Pancreas (tissue), 10 donors: ENCODE results near the gene CEBPB. TPM values are rescaled to one million over a fixed set of nuclear protein-coding genes. Genes with fewer than 3 reads are reported as not detected.

Experiments
- ATAC-seq, 4 donors: fragments of 200-7000 bp; cut with Tn5 transposase; one replicate each; pipeline versions ENCODE4 v1.8.0 to v1.9.1; 2020; ENCODE audit warnings: mild to moderate bottlenecking in 4 of 4, moderate library complexity in 4 of 4
- DNase-seq, 6 donors: peaks; one replicate each; pipeline ENCODE4 v3.0.0-alpha.2; 2020
- FAIRE-seq: peaks from 2 replicates; lab custom pipeline; 2012; peaks lifted over from hg19 to GRCh38; lab: Jason Lieb, UNC
- H3K27ac ChIP-seq, 4 donors: fragments of 200-600 bp; sonication (generic); 1 replicate in 3 of 4; 2 replicates in 1 of 4; pipeline versions ENCODE4 v1.5.0 to v1.8.0; 2020
- H3K27me3 ChIP-seq, 4 donors: fragments of 200-600 bp; one replicate each; pipeline ENCODE4 v1.8.0; 2021
- H3K36me3 ChIP-seq, 3 donors: fragments of 200-600 bp; sonication (generic) in 1 of 3; one replicate each; pipeline versions ENCODE4 v1.5.0 to v1.8.0; 2020 to 2021
- H3K4me1 ChIP-seq, 3 donors: fragments of 200-600 bp; one replicate each; pipeline ENCODE4 v1.8.0; 2021
- H3K4me3 ChIP-seq, 4 donors: fragments of 200-600 bp; sonication (generic) in 2 of 4; one replicate each; pipeline versions ENCODE4 v1.5.0 to v1.8.0; 2020 to 2021
- H3K9me3 ChIP-seq, 4 donors: fragments of 200-600 bp; one replicate each; pipeline ENCODE4 v1.8.0; 2021
- CTCF ChIP-seq, 4 donors: fragments of 200-600 bp; sonication (generic) in 3 of 4; IDR thresholded peaks; one replicate each; pipeline versions ENCODE4 v1.5.0 to v1.8.0; 2021; ENCODE audit warnings: antibody characterized with exemption in 4 of 4
- WGBS, 2 donors: extraction: QIAGEN DNeasy Blood & Tissue Kit; methylation state at CpG; one replicate each; pipeline ENCODE4 v1.1.7; 2013; 5-methylcytosine and 5-hydroxymethylcytosine counted together
- intact Hi-C, 3 donors: fragments of 100-400 bp; cut with DNase I; formaldehyde crosslinking; loops; one replicate each; pipeline versions ENCODE4 v1.11.1 to v1.14.2; 2022
- polyA plus RNA-seq, 2 donors: library from polyadenylated mRNA; stranded (reverse); fragments of 200-250 nt; gene quantifications; one replicate each; pipeline ENCODE4 v1.2.3, GENCODE V29; 2013
- total RNA-seq, 6 donors: library from RNA; stranded (reverse); fragmentation: NEBNext Ultra II Directional in 4 of 6; extraction: Animal tissue kit (Norgen Biotek cat#: 25700) in 4 of 6; gene quantifications; one replicate each; pipeline versions ENCODE4 v1.2.1 to v1.2.4, GENCODE V29; 2021 to 2023
- donor health status: healthy with polysubstance abuse.
- donor health status: DM: no; HTN: no; CAD: no; lungs with moderate emphysema.
- donor health status: DM: no; HTN: no; CAD: no.
- donor health status: control.
- donor health status: control.
- donor health status: Bipolar disorder and iron deficiency.
- donor health status: DM: yes; HTN: yes; CAD: no.
- donor health status: DM: no; HTN: no; CAD: no.
- donor health status: DM: no; HTN: no; CAD: no.
- donor health status: DM: yes; HTN: yes; CAD: no.

Gene CEBPB
- total and polyA plus RNA-seq, 8 donors, result 10.9 to 83.4 (median 31.2) TPM

DNA sequence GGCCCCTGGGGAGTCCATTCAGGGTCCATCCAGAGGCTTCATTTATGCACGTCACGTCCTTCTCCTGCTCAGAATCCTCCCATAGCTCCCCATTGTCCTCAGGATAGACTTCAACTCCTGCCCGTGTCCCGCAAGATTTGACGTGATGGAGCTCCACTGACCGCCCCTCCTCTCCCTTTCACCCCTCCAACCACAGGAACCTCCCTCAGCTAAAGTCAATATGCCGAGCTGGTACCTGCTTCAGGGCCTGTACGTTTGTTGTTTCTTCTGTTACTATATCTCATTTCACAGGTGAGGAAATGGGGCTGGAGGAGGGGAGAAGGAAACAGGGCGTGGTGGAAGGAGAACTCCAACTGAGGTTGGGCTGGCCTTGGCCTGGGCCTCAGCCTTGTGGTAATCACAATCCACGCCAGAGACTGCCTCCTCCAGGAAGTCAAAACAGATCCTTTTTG, 38.6 kb downstream of the CEBPB start:
- H3K36me3 ChIP-seq, result no peaks in the 10 kb centered on the region
- H3K4me3 ChIP-seq, result no peak overlapping the region
- no peak for TF ChIP-seq CTCF (IDR thresholded peaks at IDR 0.05)
- peak in 2 of 6 donors; percentile 5 to 16 for DNase-seq
- H3K27ac ChIP-seq, result no peak overlapping the region
- ATAC-seq, result no peak
- no peaks in the 10 kb centered on the region for H3K9me3 ChIP-seq
- intact Hi-C loops, result no loop called here
- peaks cover 0 to 4% (median 0%) of the 10 kb centered on the region in 3 donors for H3K4me1 ChIP-seq
- no peaks in the 10 kb centered on the region for H3K27me3 ChIP-seq
- FAIRE-seq, result no peak
- 85 to 90% methylated on average over 10 of the region's 10 CpGs for WGBS, 2 donors

DNA sequence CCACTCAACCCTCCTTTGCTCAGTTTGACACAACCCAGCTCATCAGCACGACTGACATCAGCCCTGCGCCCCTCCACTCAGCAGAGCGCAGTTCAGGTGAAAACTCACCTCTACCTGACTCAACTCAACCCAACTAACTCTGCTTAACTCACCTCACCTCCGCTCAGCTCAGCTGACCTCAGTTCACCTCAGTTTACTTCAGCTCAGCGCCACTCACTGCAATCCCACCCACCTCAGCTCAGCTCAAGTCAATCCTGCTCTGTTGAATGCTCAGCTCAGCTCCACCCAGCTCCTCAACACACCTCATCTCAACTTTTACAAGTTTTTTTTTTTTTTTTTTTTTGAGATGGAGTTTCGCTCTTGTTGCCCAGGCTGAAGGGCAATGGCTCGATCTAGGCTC, 39.6 kb downstream of the CEBPB start:
- TF ChIP-seq CTCF (IDR thresholded peaks at IDR 0.05), result no peak
- 92 to 96% methylated on average over 7 of the region's 7 CpGs for WGBS, 2 donors
- intact Hi-C loops, result no loop called here
- Histone ChIP-seq H3K9me3 (no peaks in the 10 kb centered on the region), H3K36me3 (no peaks in the 10 kb centered on the region), H3K4me3 (no peak overlapping the region), H3K27ac (no peak overlapping the region), H3K27me3 (no peaks in the 10 kb centered on the region), H3K4me1 (no peaks in the 10 kb centered on the region)
- DNase-seq, result peak in 2 of 6 donors; percentile 5 to 7
- FAIRE-seq, result no peak
- no peak for ATAC-seq

DNA sequence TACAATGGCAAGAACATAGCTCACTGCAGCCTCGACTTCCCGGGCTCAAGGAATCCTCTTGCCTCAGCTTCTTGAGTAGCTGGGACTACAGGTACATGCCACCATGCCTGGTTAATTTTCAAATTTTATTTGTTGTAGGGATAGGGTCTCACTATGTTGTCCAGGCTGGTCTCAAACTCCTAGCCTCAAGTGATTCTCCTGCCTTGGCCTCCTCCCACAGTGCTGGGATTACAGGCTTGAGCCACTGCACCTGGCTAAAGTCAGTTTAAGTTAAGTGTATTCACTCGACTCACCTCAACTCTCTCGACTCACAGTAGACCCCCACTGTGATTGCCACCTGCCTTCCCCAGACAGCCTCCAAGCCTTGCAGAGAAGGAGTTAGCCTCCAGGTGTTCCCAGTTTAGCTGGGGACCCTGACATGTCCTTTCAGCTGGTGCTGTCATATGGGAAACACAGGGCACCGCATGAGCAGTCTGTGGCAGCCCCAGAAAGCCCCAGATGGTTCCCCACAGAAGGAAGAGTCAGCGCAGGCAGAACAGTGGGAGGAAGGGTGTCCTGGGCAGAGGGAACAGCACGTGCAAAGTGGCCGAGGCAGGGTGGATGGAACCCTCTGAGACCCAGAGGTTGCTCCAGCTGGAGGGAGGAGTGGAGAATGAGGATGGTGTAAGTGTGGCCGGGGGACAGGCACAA, 40.4 kb downstream of the CEBPB start:
- no peak for ATAC-seq
- H3K36me3 ChIP-seq, result no peaks in the 10 kb centered on the region
- DNase-seq, result peak in 2 of 6 donors; percentile 3 to 20
- H3K9me3 ChIP-seq, result no peaks in the 10 kb centered on the region
- TF ChIP-seq CTCF (IDR thresholded peaks at IDR 0.05), result no peak
- no peak for FAIRE-seq
- intact Hi-C loops, result no loop called here
- 90 to 93% methylated on average over 9 of the region's 9 CpGs for WGBS, 2 donors
- no peak overlapping the region for H3K4me3 ChIP-seq
- no peaks in the 10 kb centered on the region for H3K27me3 ChIP-seq
- no peaks in the 10 kb centered on the region for H3K4me1 ChIP-seq
- no peak overlapping the region for H3K27ac ChIP-seq

DNA sequence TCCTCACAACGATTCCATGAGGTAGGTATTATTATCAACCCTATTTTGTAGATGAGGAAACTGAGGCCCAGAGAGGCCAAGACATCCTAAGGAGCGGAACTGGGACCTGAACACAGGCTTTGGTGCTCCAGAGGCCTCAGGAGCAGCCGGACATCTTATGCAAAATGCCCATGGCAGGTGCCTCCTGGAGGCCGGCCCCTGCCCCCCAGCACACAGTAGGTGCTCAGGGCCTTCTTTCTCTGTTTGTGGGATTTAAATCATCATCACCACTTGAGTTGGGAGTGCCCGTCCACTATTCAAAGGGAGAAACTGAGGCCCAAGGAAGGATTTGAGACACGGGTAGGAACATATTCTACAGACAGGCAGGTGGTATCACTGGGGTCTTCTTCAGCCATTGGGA, 41.2 kb downstream of the CEBPB start:
- no peaks in the 10 kb centered on the region for H3K4me1 ChIP-seq
- WGBS, 2 donors, result 87 to 92% methylated on average over 6 of the region's 6 CpGs
- ATAC-seq (no peak), DNase-seq (peak in 1 of 6 donors; percentile 6), FAIRE-seq (no peak)
- no peaks in the 10 kb centered on the region for H3K27me3 ChIP-seq
- H3K4me3 ChIP-seq, result no peak overlapping the region
- no peak overlapping the region for H3K27ac ChIP-seq
- H3K36me3 ChIP-seq, result no peaks in the 10 kb centered on the region
- no peaks in the 10 kb centered on the region for H3K9me3 ChIP-seq
- TF ChIP-seq CTCF (IDR thresholded peaks at IDR 0.05), result no peak
- intact Hi-C loops, result no loop called here

GRCh38 chr20:50232651-50233324, 42.2 kb downstream of the CEBPB start:
- DNase-seq (peak in 2 of 6 donors; percentile 12 to 26), FAIRE-seq (no peak), ATAC-seq (no peak)
- H3K36me3 ChIP-seq, result no peaks in the 10 kb centered on the region
- H3K4me1 ChIP-seq, result no peaks in the 10 kb centered on the region
- H3K27ac ChIP-seq, result no peak overlapping the region
- intact Hi-C loops, result no loop called here
- H3K9me3 ChIP-seq, result no peaks in the 10 kb centered on the region
- WGBS, 2 donors, result 80 to 81% methylated on average over 7 of the region's 7 CpGs
- no peak for TF ChIP-seq CTCF (IDR thresholded peaks at IDR 0.05)
- no peaks in the 10 kb centered on the region for H3K27me3 ChIP-seq
- H3K4me3 ChIP-seq, result no peak overlapping the region
